HL-60 (cell line): ENCODE measurements around the gene ABCF2.

Experiments
- DNase-seq, 2 experiments: peaks; one replicate each; pipeline ENCODE4 v3.0.0-alpha.2; 2010 to 2020; ENCODE audit warnings: low read depth in 1 of 2, low spot score in 1 of 2
- H3K27ac ChIP-seq: fragments of 250-450 bp; sonication (Bioruptor Pico); replicated peaks from 2 replicates; pipeline ENCODE4 v1.5.1; 2020; ENCODE audit warnings: mild to moderate bottlenecking, moderate library complexity
- H3K27me3 ChIP-seq: fragments of 250-450 bp; sonication (Bioruptor Pico); 2 replicates; pipeline ENCODE4 v1.5.1; 2021; ENCODE audit warnings: mild to moderate bottlenecking, moderate library complexity; ENCODE audit not compliant: insufficient read depth, poor library complexity, severe bottlenecking
- H3K4me3 ChIP-seq: replicated peaks from 2 replicates; pipeline ENCODE4 v1.5.1; 2011; ENCODE audit warnings: mild to moderate bottlenecking, control low read depth, low read length; ENCODE audit not compliant: insufficient read depth
- GABPA ChIP-seq: IDR thresholded peaks from 2 replicates; pipeline ENCODE4 v1.6.1; 2012; ENCODE audit warnings: low read depth
- POLR2AphosphoS5 ChIP-seq: IDR thresholded peaks from 2 replicates; pipeline ENCODE4 v1.6.1; 2012; ENCODE audit warnings: low read depth
- SPI1 ChIP-seq: IDR thresholded peaks from 2 replicates; pipeline ENCODE4 v1.6.1; 2012; ENCODE audit warnings: low read depth, mild to moderate bottlenecking, borderline replicate concordance
- TF ChIP-seq, protein P1 (sequence below): IDR thresholded peaks from one replicate; pipeline ENCODE4 v1.5.1; 2011; ENCODE audit warnings: low read length, control low read depth, inconsistent platforms; ENCODE audit not compliant: insufficient read depth
- TF ChIP-seq, protein P2 (sequence below): IDR thresholded peaks from 2 replicates; pipeline ENCODE4 v1.6.1; 2012; ENCODE audit warnings: low read depth; ENCODE audit not compliant: insufficient replicate concordance

The ABCF2 gene

DNA sequence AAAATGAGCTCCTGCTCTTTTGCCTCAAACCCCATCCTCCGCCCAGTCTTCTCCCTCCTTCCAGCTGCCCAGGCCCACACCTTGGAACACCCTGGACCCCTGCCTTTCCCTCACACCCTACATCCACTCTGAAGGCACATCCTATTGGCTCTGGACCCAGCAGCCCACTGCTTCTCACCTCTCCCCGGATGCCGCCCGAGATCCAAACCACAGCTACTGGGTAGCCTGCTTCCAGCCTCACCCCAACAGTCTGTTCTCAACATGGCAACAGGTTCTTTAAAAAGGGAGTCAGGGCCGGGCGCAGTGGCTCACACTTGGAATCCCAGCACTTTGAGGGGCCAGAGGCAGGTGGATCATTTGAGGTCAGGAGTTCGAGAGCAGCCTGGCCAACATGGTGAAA lies 31.0 kb upstream of the ABCF2 start:
- DNase-seq: no peak
- Histone ChIP-seq H3K27ac (no peak overlapping the region), H3K4me3 (no peak overlapping the region), H3K27me3 (peaks cover 5% of the 10 kb centered on the region)
- TF ChIP-seq, protein P1, sequence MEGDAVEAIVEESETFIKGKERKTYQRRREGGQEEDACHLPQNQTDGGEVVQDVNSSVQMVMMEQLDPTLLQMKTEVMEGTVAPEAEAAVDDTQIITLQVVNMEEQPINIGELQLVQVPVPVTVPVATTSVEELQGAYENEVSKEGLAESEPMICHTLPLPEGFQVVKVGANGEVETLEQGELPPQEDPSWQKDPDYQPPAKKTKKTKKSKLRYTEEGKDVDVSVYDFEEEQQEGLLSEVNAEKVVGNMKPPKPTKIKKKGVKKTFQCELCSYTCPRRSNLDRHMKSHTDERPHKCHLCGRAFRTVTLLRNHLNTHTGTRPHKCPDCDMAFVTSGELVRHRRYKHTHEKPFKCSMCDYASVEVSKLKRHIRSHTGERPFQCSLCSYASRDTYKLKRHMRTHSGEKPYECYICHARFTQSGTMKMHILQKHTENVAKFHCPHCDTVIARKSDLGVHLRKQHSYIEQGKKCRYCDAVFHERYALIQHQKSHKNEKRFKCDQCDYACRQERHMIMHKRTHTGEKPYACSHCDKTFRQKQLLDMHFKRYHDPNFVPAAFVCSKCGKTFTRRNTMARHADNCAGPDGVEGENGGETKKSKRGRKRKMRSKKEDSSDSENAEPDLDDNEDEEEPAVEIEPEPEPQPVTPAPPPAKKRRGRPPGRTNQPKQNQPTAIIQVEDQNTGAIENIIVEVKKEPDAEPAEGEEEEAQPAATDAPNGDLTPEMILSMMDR: no peak
- TF ChIP-seq, protein P2, sequence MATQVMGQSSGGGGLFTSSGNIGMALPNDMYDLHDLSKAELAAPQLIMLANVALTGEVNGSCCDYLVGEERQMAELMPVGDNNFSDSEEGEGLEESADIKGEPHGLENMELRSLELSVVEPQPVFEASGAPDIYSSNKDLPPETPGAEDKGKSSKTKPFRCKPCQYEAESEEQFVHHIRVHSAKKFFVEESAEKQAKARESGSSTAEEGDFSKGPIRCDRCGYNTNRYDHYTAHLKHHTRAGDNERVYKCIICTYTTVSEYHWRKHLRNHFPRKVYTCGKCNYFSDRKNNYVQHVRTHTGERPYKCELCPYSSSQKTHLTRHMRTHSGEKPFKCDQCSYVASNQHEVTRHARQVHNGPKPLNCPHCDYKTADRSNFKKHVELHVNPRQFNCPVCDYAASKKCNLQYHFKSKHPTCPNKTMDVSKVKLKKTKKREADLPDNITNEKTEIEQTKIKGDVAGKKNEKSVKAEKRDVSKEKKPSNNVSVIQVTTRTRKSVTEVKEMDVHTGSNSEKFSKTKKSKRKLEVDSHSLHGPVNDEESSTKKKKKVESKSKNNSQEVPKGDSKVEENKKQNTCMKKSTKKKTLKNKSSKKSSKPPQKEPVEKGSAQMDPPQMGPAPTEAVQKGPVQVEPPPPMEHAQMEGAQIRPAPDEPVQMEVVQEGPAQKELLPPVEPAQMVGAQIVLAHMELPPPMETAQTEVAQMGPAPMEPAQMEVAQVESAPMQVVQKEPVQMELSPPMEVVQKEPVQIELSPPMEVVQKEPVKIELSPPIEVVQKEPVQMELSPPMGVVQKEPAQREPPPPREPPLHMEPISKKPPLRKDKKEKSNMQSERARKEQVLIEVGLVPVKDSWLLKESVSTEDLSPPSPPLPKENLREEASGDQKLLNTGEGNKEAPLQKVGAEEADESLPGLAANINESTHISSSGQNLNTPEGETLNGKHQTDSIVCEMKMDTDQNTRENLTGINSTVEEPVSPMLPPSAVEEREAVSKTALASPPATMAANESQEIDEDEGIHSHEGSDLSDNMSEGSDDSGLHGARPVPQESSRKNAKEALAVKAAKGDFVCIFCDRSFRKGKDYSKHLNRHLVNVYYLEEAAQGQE: no peak
- no peak for TF ChIP-seq SPI1
- no peak for TF ChIP-seq POLR2AphosphoS5
- no peak for TF ChIP-seq GABPA

DNA sequence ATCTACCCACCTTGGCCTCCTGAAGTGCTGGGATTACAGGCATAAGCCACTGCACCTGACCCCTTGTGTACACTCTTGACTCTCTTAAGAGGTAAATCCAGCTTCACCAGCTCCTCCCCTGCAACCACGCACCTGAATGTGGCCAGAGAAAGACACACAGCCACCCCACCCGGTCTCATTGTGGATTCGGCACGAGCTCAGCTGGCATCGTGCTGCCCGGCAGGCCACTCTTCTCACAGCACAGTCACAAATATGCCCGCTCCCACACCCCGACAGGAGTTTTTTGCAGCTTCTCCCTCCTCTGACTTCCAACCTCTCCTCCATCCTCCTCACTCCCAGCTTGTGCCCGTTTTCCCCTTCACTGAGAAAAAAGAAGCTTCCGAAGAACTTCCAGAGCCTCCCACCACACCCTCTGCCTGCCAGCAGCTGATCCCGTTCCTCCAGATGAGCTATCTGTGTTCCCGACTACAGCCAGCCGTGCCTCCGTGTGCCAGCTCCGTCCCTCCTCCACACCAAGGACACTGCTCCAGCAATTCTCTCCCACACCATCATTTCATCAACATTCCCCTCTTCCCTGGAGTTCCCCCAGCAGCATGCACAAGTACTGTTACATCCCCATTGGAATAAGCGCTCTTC lies 29.5 kb upstream of the ABCF2 start:
- Histone ChIP-seq H3K27me3 (peaks cover 17% of the 10 kb centered on the region), H3K4me3 (no peak overlapping the region), H3K27ac (no peak overlapping the region)
- no peak for DNase-seq
- TF ChIP-seq, protein P1: no peak
- TF ChIP-seq GABPA: no peak
- TF ChIP-seq, protein P2: no peak
- TF ChIP-seq POLR2AphosphoS5: no peak
- no peak for TF ChIP-seq SPI1

DNA sequence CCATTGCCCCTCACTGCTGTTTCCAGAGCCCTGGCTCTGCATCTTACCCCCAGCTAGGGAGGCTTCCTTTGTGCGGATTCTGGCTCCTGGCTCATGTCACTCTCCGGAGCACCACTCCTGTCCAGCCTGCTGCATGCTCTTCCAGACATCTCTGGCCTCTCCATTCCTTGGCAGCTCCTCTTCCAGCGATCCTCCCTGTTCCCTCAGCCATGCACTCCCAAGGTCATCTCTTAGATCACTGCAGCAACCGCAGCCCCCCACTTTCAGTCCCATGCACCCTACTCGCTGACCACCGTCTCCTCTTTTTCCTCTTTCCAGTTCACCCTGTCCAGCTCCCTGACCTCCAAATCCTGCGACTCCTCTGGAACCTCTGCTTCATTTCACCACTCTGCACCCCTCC lies 28.4 kb upstream of the ABCF2 start:
- Histone ChIP-seq H3K4me3 (no peak overlapping the region), H3K27ac (no peak overlapping the region), H3K27me3 (peaks cover 27% of the 10 kb centered on the region)
- no peak for DNase-seq
- TF ChIP-seq POLR2AphosphoS5 (no peak), GABPA (no peak), SPI1 (no peak)
- TF ChIP-seq, protein P2: no peak
- TF ChIP-seq, protein P1: no peak
